B cell (primary cell): Measurements from ENCODE around the gene PPP1R2. TPM values are rescaled to one million over a fixed set of nuclear protein-coding genes. Genes with fewer than 3 reads are reported as not detected.
A peak's percentile ranks its signal among the peaks of the same experiment; 100 is the strongest.

Source experiments
- ATAC-seq: fragments of 200-7000 bp; cut with Tn5 transposase; one replicate; pipeline ENCODE4 v1.10.0; 2021; ENCODE audit warnings: low read depth, mild to moderate bottlenecking, moderate number of reproducible peaks, moderate library complexity
- CTCF ChIA-PET: fragments of 350-600 bp; sonication (Branson Sonifier 250); formaldehyde crosslinking; loops from one replicate; lab custom pipeline; 2021; ENCODE audit warnings: antibody characterized with exemption, inconsistent platforms; lab: Charles Lee
- POLR2A ChIA-PET: fragments of 350-600 bp; sonication (Branson Sonifier 250); formaldehyde crosslinking; loops from one replicate; lab custom pipeline; 2021; ENCODE audit warnings: antibody characterized with exemption; lab: Charles Lee
- DNase-seq: peaks from one replicate; pipeline ENCODE4 v3.0.0; 2013
- H2AFZ ChIP-seq: 2 replicates; pipeline ENCODE4 v1.6.1; 2012; ENCODE audit warnings: mild to moderate bottlenecking, low read depth, low read length; ENCODE audit not compliant: insufficient read depth, poor library complexity, severe bottlenecking
- H3K27ac ChIP-seq, 2 donors: 1 replicate in 1 of 2; 2 replicates in 1 of 2; pipeline ENCODE4 v1.5.1; 2012 to 2013; ENCODE audit warnings: low read length in 2 of 2, mild to moderate bottlenecking in 2 of 2, moderate library complexity in 1 of 2
- H3K27me3 ChIP-seq, 4 experiments: fragments of 200-600 bp in 1 of 4; sonication (generic) in 1 of 4; replicated peaks in 1 of 4; 1 replicate in 2 of 4; 2 replicates in 2 of 4; pipeline versions ENCODE4 v1.6.1 to v1.7.0; 2013 to 2016; ENCODE audit warnings: low read length in 3 of 4, mild to moderate bottlenecking in 2 of 4, mixed read lengths in 1 of 4, moderate library complexity in 1 of 4; ENCODE audit not compliant: insufficient read depth in 4 of 4, control insufficient read depth in 3 of 4; ENCODE audit errors: control extremely low read depth in 1 of 4
- H3K36me3 ChIP-seq, 2 experiments: replicated peaks in 1 of 2; 1 replicate in 1 of 2; 2 replicates in 1 of 2; pipeline versions ENCODE4 v1.6.1 to v1.7.1; 2013; ENCODE audit warnings: low read length in 1 of 2; ENCODE audit not compliant: insufficient read depth in 2 of 2, control insufficient read depth in 1 of 2; ENCODE audit errors: control extremely low read depth in 1 of 2, extremely low read depth in 1 of 2
- H3K4me1 ChIP-seq, 2 donors: fragments of 200-600 bp in 1 of 2; sonication (generic) in 1 of 2; 1 replicate in 1 of 2; 2 replicates in 1 of 2; pipeline versions ENCODE4 v1.5.1 to v1.6.1; 2013 to 2017; ENCODE audit warnings: low read length in 2 of 2; ENCODE audit not compliant: control insufficient read depth in 2 of 2, insufficient read depth in 2 of 2
- H3K4me2 ChIP-seq: replicated peaks from 2 replicates; pipeline ENCODE3; 2012; ENCODE audit warnings: mild to moderate bottlenecking, low read depth, low read length; ENCODE audit not compliant: poor library complexity, severe bottlenecking
- H3K4me3 ChIP-seq, 5 experiments: fragments of 200-600 bp in 1 of 5; sonication (generic) in 1 of 5; 1 replicate in 3 of 5; 2 replicates in 2 of 5; pipeline versions ENCODE4 v1.5.1 to v1.7.0; 2011 to 2016; ENCODE audit warnings: low read length in 4 of 5, mild to moderate bottlenecking in 4 of 5, low read depth in 2 of 5, control low read depth in 1 of 5, moderate library complexity in 1 of 5; ENCODE audit not compliant: insufficient read depth in 1 of 5; ENCODE audit errors: control extremely low read depth in 1 of 5, extremely low read depth in 1 of 5
- H3K79me2 ChIP-seq: fragments of 200-600 bp; sonication (generic); one replicate; pipeline ENCODE4 v1.6.0; 2016; ENCODE audit warnings: low read length; ENCODE audit not compliant: control insufficient read depth, insufficient read depth
- H3K9ac ChIP-seq: fragments of 200-600 bp; sonication (generic); 2 replicates; pipeline ENCODE4 v1.6.1; 2017; ENCODE audit warnings: mild to moderate bottlenecking, low read length, moderate library complexity
- H3K9me3 ChIP-seq, 3 donors: one replicate each; pipeline versions ENCODE4 v1.6.1 to v1.7.1; 2013; ENCODE audit warnings: low read length in 2 of 3; ENCODE audit not compliant: control insufficient read depth in 2 of 3, insufficient read depth in 1 of 3; ENCODE audit errors: control extremely low read depth in 1 of 3
- H4K20me1 ChIP-seq: 2 replicates; pipeline ENCODE4 v1.6.0; 2012; ENCODE audit warnings: mild to moderate bottlenecking, low read length; ENCODE audit not compliant: insufficient read depth, control insufficient read depth, poor library complexity, severe bottlenecking
- H3K27ac Mint-ChIP-seq: one replicate; pipeline ENCODE4 v1.8.0; 2021; ENCODE audit warnings: mixed read lengths
- H3K27me3 Mint-ChIP-seq: one replicate; pipeline ENCODE4 v1.8.0; 2021; ENCODE audit warnings: mixed read lengths
- H3K4me1 Mint-ChIP-seq: one replicate; pipeline ENCODE4 v1.8.0; 2021; ENCODE audit warnings: mixed read lengths
- H3K4me3 Mint-ChIP-seq: one replicate; pipeline ENCODE4 v1.8.0; 2021; ENCODE audit warnings: mixed read lengths
- H3K9me3 Mint-ChIP-seq: one replicate; pipeline ENCODE4 v1.8.0; 2022; ENCODE audit warnings: mixed read lengths; ENCODE audit not compliant: insufficient read depth
- EZH2 ChIP-seq: IDR thresholded peaks from 2 replicates; pipeline ENCODE4 v1.6.1; 2012; ENCODE audit warnings: borderline replicate concordance, low read depth, mild to moderate bottlenecking, moderate library complexity, low read length; ENCODE audit not compliant: insufficient read depth, poor library complexity, severe bottlenecking
- WGBS: methylation state at CpG from one replicate; pipeline ENCODE4 v1.1.5; 2013; ENCODE audit warnings: missing lambda C conversion rate; ENCODE audit not compliant: insufficient coverage; 5-methylcytosine and 5-hydroxymethylcytosine counted together
- intact Hi-C: fragments of 100-400 bp; cut with micrococcal nuclease; formaldehyde crosslinking; loops from one replicate; pipeline ENCODE4 v1.10.0; 2022
- polyA plus RNA-seq: library from polyadenylated mRNA; depleted of rRNA; stranded (reverse); fragments of >200 nt; gene quantifications from 2 replicates; pipeline ENCODE4 v1.2.3, GENCODE V29; 2012
- total RNA-seq, 2 donors: library from RNA; stranded (reverse); fragments of 120-200 nt in 1 of 2; gene quantifications; 1 replicate in 1 of 2; 2 replicates in 1 of 2; pipeline versions ENCODE4 v1.2.3 to v1.2.4, GENCODE V29; 2013 to 2022
- TF ChIP-seq, protein P1 (sequence below): fragments of 200-600 bp; IDR thresholded peaks from one replicate; pipeline ENCODE4 v1.8.0; 2022; ENCODE audit warnings: antibody characterized with exemption, mild to moderate bottlenecking

Gene PPP1R2
- total and polyA plus RNA-seq, 2 donors (not counting 1 experiment from before 2014, with no cell fraction given), result 39.1 to 73.8 TPM

DNA sequence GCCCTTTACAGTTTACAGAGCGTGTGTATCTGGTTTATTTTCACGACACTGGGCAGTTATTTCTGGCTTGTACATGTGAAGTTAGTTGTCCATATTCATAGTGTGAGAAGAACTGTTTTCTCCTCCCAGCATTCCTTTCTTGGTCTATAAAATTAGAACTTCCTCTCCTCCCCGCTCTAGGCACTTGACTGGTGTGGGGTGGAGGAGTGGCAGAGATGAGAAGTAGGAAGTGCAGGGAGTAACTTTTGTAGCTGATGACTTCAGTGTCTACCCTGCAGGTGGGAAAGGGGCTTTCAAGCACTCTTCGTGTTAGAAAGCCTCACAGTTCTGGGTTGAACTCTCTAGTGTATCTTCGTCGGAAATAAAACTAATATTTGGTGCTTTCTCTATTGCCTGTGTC, 27.2 kb upstream of the PPP1R2 start:
- CTCF ChIA-PET, result no interaction called here
- Histone ChIP-seq H3K9ac (no peak overlapping the region), H3K27ac (no peak overlapping the region), H3K4me1 (peaks cover 0 to 20% of the 10 kb centered on the region in 2 donors), H2AFZ (no peak overlapping the region), H4K20me1 (no peaks in the 10 kb centered on the region), H3K27me3 (peaks cover 0 to 7% (median 0%) of the 10 kb centered on the region in 4 experiments), H3K4me3 (no peak overlapping the region), H3K4me2 (no peak overlapping the region), H3K9me3 (no peaks in the 10 kb centered on the region), H3K79me2 (no peaks in the 10 kb centered on the region), H3K36me3 (no peaks in the 10 kb centered on the region)
- peaks cover 5% of the 10 kb centered on the region for H3K27me3 Mint-ChIP-seq
- no peak for DNase-seq
- intact Hi-C loops, result no loop called here
- no peak overlapping the region for H3K27ac Mint-ChIP-seq
- 74% methylated on average over 3 of the region's 6 CpGs for WGBS
- POLR2A ChIA-PET, result interaction anchor here (0.8 kb wide), 1 partner anchor 29 kb away, joined by 5 read pairs; no protein-coding TSS in a partner anchor
- no peak for TF ChIP-seq EZH2
- TF ChIP-seq, protein P1, sequence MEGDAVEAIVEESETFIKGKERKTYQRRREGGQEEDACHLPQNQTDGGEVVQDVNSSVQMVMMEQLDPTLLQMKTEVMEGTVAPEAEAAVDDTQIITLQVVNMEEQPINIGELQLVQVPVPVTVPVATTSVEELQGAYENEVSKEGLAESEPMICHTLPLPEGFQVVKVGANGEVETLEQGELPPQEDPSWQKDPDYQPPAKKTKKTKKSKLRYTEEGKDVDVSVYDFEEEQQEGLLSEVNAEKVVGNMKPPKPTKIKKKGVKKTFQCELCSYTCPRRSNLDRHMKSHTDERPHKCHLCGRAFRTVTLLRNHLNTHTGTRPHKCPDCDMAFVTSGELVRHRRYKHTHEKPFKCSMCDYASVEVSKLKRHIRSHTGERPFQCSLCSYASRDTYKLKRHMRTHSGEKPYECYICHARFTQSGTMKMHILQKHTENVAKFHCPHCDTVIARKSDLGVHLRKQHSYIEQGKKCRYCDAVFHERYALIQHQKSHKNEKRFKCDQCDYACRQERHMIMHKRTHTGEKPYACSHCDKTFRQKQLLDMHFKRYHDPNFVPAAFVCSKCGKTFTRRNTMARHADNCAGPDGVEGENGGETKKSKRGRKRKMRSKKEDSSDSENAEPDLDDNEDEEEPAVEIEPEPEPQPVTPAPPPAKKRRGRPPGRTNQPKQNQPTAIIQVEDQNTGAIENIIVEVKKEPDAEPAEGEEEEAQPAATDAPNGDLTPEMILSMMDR, result no peak
- no peak for ATAC-seq
- peaks cover 23% of the 10 kb centered on the region for H3K4me1 Mint-ChIP-seq
- no peaks in the 10 kb centered on the region for H3K9me3 Mint-ChIP-seq
- no peak overlapping the region for H3K4me3 Mint-ChIP-seq

DNA sequence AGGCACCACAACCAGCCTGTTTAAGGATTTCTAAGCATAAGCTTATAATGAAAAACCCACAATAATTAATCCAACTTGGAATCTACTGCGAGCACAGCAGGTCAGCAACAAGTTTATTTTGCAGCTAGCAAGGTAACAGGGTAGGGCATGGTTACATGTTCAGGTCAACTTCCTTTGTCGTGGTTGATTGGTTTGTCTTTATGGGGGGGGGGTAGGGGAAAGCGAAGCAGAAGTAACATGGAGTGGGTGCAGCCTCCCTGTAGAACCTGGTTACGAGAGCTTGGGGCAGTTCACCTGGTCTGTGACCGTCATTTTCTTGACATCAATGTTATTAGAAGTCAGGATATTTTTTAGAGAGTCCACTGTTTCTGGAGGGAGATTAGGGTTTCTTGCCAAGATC, 25.5 kb upstream of the PPP1R2 start:
- Histone ChIP-seq H3K36me3 (no peaks in the 10 kb centered on the region), H3K9ac (no peak overlapping the region), H3K79me2 (no peaks in the 10 kb centered on the region), H3K27me3 (peaks cover 0 to 7% (median 0%) of the 10 kb centered on the region in 4 experiments), H3K4me2 (no peak overlapping the region), H2AFZ (no peak overlapping the region), H3K9me3 (no peaks in the 10 kb centered on the region), H3K4me3 (no peak overlapping the region), H3K4me1 (peaks cover 0 to 20% of the 10 kb centered on the region in 2 donors), H3K27ac (no peak overlapping the region), H4K20me1 (no peaks in the 10 kb centered on the region)
- ATAC-seq, result peak; percentile 39
- CTCF ChIA-PET, result interaction anchor here (0.6 kb wide), 1 partner anchor 16 kb away, joined by 3 read pairs; no protein-coding TSS in a partner anchor
- WGBS, result 71% methylated on average over 4 of the region's 5 CpGs
- peaks cover 8% of the 10 kb centered on the region for H3K27me3 Mint-ChIP-seq
- peaks cover 23% of the 10 kb centered on the region for H3K4me1 Mint-ChIP-seq
- H3K4me3 Mint-ChIP-seq, result no peak overlapping the region
- POLR2A ChIA-PET, result no interaction called here
- H3K9me3 Mint-ChIP-seq, result no peaks in the 10 kb centered on the region
- intact Hi-C loops, result no loop called here
- H3K27ac Mint-ChIP-seq, result peak overlapping the region; percentile 44
- DNase-seq, result no peak
- TF ChIP-seq EZH2, result no peak
- TF ChIP-seq, protein P1, result no peak
